Keratinocyte (primary cell): ENCODE results near the gene RAB3GAP2. TPM values are rescaled to one million over a fixed set of nuclear protein-coding genes. Genes with fewer than 3 reads are reported as not detected.

Source experiments
- DNase-seq: peaks from one replicate; pipeline ENCODE4 v3.0.0-alpha.2; 2011; ENCODE audit warnings: low read depth, missing footprints, low spot score
- FAIRE-seq: peaks from 2 replicates; lab custom pipeline; 2011; peaks lifted over from hg19 to GRCh38; lab: Jason Lieb, UNC
- H2AFZ ChIP-seq: 2 replicates; pipeline ENCODE4 v1.6.0; 2012; ENCODE audit warnings: low read length, control low read depth, inconsistent platforms; ENCODE audit not compliant: control insufficient read depth
- H3K27ac ChIP-seq: 2 replicates; pipeline ENCODE4 v1.5.1; 2011; ENCODE audit warnings: low read length; ENCODE audit not compliant: control insufficient read depth, insufficient read depth
- H3K27me3 ChIP-seq: 3 replicates; pipeline ENCODE4 v1.6.0; 2011; ENCODE audit warnings: low read length; ENCODE audit not compliant: control insufficient read depth, insufficient read depth; ENCODE audit errors: extremely low read depth
- H3K36me3 ChIP-seq, 2 experiments: 2 replicates in 1 of 2; 3 replicates in 1 of 2; pipeline ENCODE4 v1.5.1; 2011; ENCODE audit warnings: low read length in 2 of 2, mild to moderate bottlenecking in 1 of 2; ENCODE audit not compliant: control insufficient read depth in 2 of 2, insufficient read depth in 2 of 2; ENCODE audit errors: extremely low read depth in 1 of 2
- H3K4me1 ChIP-seq: 3 replicates; pipeline ENCODE4 v1.5.1; 2011; ENCODE audit warnings: low read length; ENCODE audit not compliant: control insufficient read depth, insufficient read depth; ENCODE audit errors: extremely low read depth
- H3K4me2 ChIP-seq: 3 replicates; pipeline ENCODE4 v1.6.0; 2011; ENCODE audit warnings: low read depth, low read length; ENCODE audit not compliant: control insufficient read depth, insufficient read depth; ENCODE audit errors: extremely low read depth
- H3K4me3 ChIP-seq, 3 experiments: fragments of 200-600 bp in 1 of 3; sonication (generic) in 1 of 3; 2 replicates in 2 of 3; 3 replicates in 1 of 3; pipeline ENCODE4 v1.5.1; 2011 to 2016; ENCODE audit warnings: low read length in 3 of 3, mild to moderate bottlenecking in 3 of 3, control low read depth in 2 of 3, inconsistent platforms in 1 of 3, low read depth in 1 of 3, mixed read lengths in 1 of 3, mixed run types in 1 of 3, moderate library complexity in 1 of 3; ENCODE audit not compliant: control insufficient read depth in 2 of 3, insufficient read depth in 2 of 3; ENCODE audit errors: extremely low read depth in 1 of 3
- H3K79me2 ChIP-seq: 2 replicates; pipeline ENCODE4 v1.6.0; 2012; ENCODE audit warnings: low read length; ENCODE audit not compliant: control insufficient read depth, insufficient read depth
- H3K9ac ChIP-seq: 3 replicates; pipeline ENCODE4 v1.6.0; 2011; ENCODE audit warnings: low read length; ENCODE audit not compliant: control insufficient read depth, insufficient read depth; ENCODE audit errors: extremely low read depth
- H3K9me1 ChIP-seq: 3 replicates; pipeline ENCODE4 v1.6.0; 2011; ENCODE audit warnings: low read length; ENCODE audit not compliant: control insufficient read depth, insufficient read depth; ENCODE audit errors: extremely low read depth
- H3K9me3 ChIP-seq: 2 replicates; pipeline ENCODE4 v1.5.1; 2012; ENCODE audit warnings: low read depth, low read length; ENCODE audit not compliant: control insufficient read depth
- H4K20me1 ChIP-seq: 3 replicates; pipeline ENCODE4 v1.6.0; 2011; ENCODE audit warnings: low read length; ENCODE audit not compliant: control insufficient read depth, insufficient read depth; ENCODE audit errors: extremely low read depth
- CTCF ChIP-seq, 3 experiments: IDR thresholded peaks in 1 of 3; conservative IDR thresholded peaks in 1 of 3; optimal IDR thresholded peaks in 1 of 3; 2 replicates in 2 of 3; 3 replicates in 1 of 3; pipeline versions ENCODE3 to v1.5.1; 2011; ENCODE audit warnings: low read length in 3 of 3, mild to moderate bottlenecking in 3 of 3, moderate library complexity in 2 of 3, control low read depth in 1 of 3, inconsistent platforms in 1 of 3; ENCODE audit not compliant: insufficient read depth in 2 of 3; ENCODE audit errors: extremely low read depth in 1 of 3
- EZH2 ChIP-seq: IDR thresholded peaks from one replicate; pipeline ENCODE4 v1.6.1; 2012; ENCODE audit warnings: inconsistent platforms, mild to moderate bottlenecking, low read length, moderate library complexity
- dilution Hi-C: fragments of 300-500 bp; cut with MboI; formaldehyde crosslinking; loops from one replicate; pipeline ENCODE4 v1.7.0; 2020; ENCODE audit warnings: low sequenced_read_pairs; ENCODE audit not compliant: extremely low pct_ligation_motif_present
- polyA plus RNA-seq, 5 experiments: library from polyadenylated mRNA; depleted of rRNA in 3 of 5; stranded (reverse) in 3 of 5; stranded (forward) in 1 of 5; unstranded in 1 of 5; fragments of >200 nt; gene quantifications; 1 replicate in 1 of 5; 2 replicates in 3 of 5; 3 replicates in 1 of 5; pipeline versions ENCODE4 v1.2.1 to v1.2.3, GENCODE V29; 2011 to 2012; ENCODE audit warnings: missing spikeins in 2 of 5, low read depth in 1 of 5, low replicate concordance in 1 of 5

RAB3GAP2 gene
- polyA plus RNA-seq, 1 donor (not counting 4 experiments of a cell fraction or from before 2014, with no cell fraction given): 44.4 TPM

GRCh38 chr1:220306339-220306738, 34.1 kb upstream of the RAB3GAP2 start:
- no peaks in the 10 kb centered on the region for H3K9me1 ChIP-seq
- H3K27me3 ChIP-seq: no peaks in the 10 kb centered on the region
- no peaks in the 10 kb centered on the region for H4K20me1 ChIP-seq
- no peak overlapping the region for H3K27ac ChIP-seq
- no peaks in the 10 kb centered on the region for H3K9me3 ChIP-seq
- DNase-seq (no peak), FAIRE-seq (no peak)
- no peak overlapping the region for H2AFZ ChIP-seq
- no peaks in the 10 kb centered on the region for H3K4me1 ChIP-seq
- no peak overlapping the region for H3K9ac ChIP-seq
- no peaks in the 10 kb centered on the region for H3K79me2 ChIP-seq
- no peaks in the 10 kb centered on the region for H3K36me3 ChIP-seq
- no peak overlapping the region for H3K4me2 ChIP-seq
- H3K4me3 ChIP-seq: no peak overlapping the region
- TF ChIP-seq CTCF (optimal IDR thresholded peaks at IDR 0.05 in 1 of 3, IDR thresholded peaks at IDR 0.05 in 1 of 3, conservative IDR thresholded peaks at IDR 0.05 in 1 of 3; ENCODE audit: extremely low read depth in 1 of 3, insufficient read depth in 2 of 3, low read length in 3 of 3): no peak
- TF ChIP-seq EZH2: no peak
- dilution Hi-C loops: no loop called here

GRCh38 chr1:220303871-220304270, 31.6 kb upstream of the RAB3GAP2 start:
- no peak overlapping the region for H3K27ac ChIP-seq
- H3K4me1 ChIP-seq: peaks cover 5% of the 10 kb centered on the region
- DNase-seq (no peak), FAIRE-seq (no peak)
- H4K20me1 ChIP-seq: no peaks in the 10 kb centered on the region
- H2AFZ ChIP-seq: no peak overlapping the region
- dilution Hi-C loops: no loop called here
- no peaks in the 10 kb centered on the region for H3K79me2 ChIP-seq
- no peaks in the 10 kb centered on the region for H3K9me3 ChIP-seq
- H3K9ac ChIP-seq: no peak overlapping the region
- H3K36me3 ChIP-seq: no peaks in the 10 kb centered on the region
- H3K4me3 ChIP-seq: no peak overlapping the region
- no peaks in the 10 kb centered on the region for H3K9me1 ChIP-seq
- H3K4me2 ChIP-seq: no peak overlapping the region
- no peak for TF ChIP-seq CTCF (optimal IDR thresholded peaks at IDR 0.05 in 1 of 3, IDR thresholded peaks at IDR 0.05 in 1 of 3, conservative IDR thresholded peaks at IDR 0.05 in 1 of 3; ENCODE audit: extremely low read depth in 1 of 3, insufficient read depth in 2 of 3, low read length in 3 of 3)
- TF ChIP-seq EZH2: no peak
- no peaks in the 10 kb centered on the region for H3K27me3 ChIP-seq
